ENCODE results near the gene CCDC28B.

Gene CCDC28B

DNA sequence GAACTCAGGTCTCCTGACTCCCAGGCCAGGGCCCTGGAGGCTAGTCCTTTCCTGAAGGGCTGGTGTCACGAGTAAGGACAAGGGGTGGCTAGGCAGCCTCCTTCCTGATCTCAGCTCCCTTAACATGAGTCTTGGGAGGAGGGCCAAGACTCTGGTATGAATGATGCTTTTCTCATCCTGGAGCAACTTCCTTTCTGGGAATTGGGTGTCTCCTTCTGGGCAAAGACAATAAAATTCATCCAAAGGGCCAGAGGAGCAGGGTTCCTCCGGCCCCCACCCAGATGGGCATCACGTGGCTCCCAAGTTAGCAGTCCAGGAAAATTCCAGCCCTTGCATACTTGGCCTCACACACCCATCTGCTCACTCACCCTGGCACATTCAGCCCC is 46.5 kb downstream of the CCDC28B start, which contains the start of gene FAM167B:
FAM167B (plus strand) TSS at position 335 of the 386 bp plus-strand sequence. CDS start 200 bp downstream, outside the sequence.
- no peak within 1 kb of the TSS for H3K4me3 ChIP-seq (ENCODE audit: low read length)
- TF ChIP-seq, protein P1, sequence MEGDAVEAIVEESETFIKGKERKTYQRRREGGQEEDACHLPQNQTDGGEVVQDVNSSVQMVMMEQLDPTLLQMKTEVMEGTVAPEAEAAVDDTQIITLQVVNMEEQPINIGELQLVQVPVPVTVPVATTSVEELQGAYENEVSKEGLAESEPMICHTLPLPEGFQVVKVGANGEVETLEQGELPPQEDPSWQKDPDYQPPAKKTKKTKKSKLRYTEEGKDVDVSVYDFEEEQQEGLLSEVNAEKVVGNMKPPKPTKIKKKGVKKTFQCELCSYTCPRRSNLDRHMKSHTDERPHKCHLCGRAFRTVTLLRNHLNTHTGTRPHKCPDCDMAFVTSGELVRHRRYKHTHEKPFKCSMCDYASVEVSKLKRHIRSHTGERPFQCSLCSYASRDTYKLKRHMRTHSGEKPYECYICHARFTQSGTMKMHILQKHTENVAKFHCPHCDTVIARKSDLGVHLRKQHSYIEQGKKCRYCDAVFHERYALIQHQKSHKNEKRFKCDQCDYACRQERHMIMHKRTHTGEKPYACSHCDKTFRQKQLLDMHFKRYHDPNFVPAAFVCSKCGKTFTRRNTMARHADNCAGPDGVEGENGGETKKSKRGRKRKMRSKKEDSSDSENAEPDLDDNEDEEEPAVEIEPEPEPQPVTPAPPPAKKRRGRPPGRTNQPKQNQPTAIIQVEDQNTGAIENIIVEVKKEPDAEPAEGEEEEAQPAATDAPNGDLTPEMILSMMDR (conservative IDR thresholded peaks at IDR 0.05; ENCODE audit: low read length), result peak; percentile 7; the same call in 1 of the 2 replicates
- peak; percentile 94 for DNase-seq (ENCODE audit: low read depth)

DNA sequence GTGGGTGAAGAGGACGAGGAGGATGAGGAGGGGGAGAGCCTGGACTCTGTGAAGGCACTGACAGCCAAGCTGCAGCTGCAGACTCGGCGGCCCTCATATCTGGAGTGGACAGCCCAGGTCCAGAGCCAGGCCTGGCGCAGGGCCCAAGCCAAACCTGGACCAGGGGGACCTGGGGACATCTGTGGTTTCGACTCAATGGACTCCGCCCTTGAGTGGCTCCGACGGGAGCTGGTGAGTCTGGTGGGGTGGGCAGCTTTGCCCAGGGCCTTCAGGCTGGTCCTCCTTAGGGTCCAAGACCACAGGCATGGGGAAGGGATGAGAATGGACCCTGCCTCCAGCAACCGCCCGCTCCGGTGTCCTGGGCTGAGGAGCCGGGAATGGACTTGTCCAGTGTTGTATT is 47.1 kb downstream of the CCDC28B start:
- DNase-seq (ENCODE audit: low read depth), result no peak
- no peak overlapping the region for H3K4me3 ChIP-seq (ENCODE audit: low read length)
- TF ChIP-seq, protein P1 (conservative IDR thresholded peaks at IDR 0.05; ENCODE audit: low read length), result no peak

DNA sequence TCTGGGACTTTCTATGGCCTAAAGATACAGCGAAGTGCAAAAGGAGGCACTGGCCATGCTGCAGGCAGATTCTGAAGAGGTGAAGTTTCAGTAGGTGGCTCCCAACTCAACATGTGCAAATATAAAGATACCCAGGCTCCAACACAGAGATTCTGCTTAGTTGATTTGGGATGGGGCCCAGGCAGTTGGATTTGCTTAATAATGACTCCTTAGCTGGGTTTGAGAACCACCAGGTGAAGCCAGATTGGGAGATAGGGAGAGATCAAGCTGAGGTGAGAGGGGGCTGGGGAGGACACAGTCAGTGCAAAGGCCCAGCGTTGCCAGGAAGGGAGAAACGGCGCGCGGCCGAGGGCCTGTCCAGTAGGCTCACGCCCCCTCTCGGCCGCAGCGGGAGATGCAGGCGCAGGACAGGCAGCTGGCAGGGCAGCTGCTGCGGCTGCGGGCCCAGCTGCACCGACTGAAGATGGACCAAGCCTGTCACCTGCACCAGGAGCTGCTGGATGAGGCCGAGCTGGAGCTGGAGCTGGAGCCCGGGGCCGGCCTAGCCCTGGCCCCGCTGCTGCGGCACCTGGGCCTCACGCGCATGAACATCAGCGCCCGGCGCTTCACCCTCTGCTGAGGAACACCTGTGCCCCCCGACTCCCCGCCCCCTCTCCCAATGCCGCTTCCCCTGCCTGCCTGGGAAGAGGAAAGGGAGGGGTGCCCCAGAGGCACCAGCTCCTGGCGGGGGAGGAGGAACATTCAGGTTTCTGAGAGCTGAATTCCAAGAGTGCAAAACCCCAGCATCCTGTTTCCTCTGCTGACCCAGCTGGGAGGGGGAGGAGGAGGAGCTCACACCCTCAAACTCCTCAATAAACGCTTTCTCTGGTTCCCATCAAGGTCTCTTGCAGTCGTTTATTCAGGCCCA is 47.8 kb downstream of the CCDC28B start:
- H3K4me3 ChIP-seq (ENCODE audit: low read length), result no peak overlapping the region
- TF ChIP-seq, protein P1 (conservative IDR thresholded peaks at IDR 0.05; ENCODE audit: low read length), result peak; percentile 65
- DNase-seq (ENCODE audit: low read depth), result peak; percentile 57

DNA sequence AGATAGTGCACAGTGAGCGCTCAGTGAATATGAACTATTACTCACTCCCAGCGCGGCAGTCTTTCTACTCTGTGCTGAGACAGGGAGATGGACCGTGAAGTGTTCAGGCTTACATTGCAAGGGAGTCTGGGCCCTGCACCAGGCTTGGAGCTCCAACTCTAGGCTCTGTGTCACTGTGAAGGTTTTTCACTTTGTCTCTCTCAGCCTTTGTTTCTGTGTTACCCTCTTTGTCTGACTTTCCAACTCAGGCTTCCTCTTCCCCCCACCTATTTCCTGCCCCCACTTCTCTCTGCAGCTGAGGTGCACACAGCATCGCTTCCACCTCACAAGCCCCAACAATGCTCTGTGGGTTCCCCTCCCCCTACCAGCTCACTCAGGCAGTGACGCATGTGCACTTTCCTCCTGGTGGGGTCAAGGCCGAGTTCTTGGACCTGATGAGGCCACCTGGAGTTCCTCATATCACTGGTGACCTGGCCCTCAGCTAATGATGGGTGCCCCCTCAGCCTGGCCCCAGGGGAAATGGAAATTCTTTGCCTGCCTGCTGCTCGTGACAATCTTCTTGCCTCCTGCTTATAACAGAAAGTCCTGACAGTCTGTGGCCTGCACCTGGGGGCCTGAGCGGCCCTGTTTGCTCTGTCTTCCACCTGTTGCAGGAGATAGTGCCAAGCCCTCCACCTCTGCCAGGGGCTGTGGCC is 49.6 kb downstream of the CCDC28B start:
- DNase-seq (ENCODE audit: low read depth), result no peak
- TF ChIP-seq, protein P1 (conservative IDR thresholded peaks at IDR 0.05; ENCODE audit: low read length), result no peak
- no peak overlapping the region for H3K4me3 ChIP-seq (ENCODE audit: low read length)

DNA sequence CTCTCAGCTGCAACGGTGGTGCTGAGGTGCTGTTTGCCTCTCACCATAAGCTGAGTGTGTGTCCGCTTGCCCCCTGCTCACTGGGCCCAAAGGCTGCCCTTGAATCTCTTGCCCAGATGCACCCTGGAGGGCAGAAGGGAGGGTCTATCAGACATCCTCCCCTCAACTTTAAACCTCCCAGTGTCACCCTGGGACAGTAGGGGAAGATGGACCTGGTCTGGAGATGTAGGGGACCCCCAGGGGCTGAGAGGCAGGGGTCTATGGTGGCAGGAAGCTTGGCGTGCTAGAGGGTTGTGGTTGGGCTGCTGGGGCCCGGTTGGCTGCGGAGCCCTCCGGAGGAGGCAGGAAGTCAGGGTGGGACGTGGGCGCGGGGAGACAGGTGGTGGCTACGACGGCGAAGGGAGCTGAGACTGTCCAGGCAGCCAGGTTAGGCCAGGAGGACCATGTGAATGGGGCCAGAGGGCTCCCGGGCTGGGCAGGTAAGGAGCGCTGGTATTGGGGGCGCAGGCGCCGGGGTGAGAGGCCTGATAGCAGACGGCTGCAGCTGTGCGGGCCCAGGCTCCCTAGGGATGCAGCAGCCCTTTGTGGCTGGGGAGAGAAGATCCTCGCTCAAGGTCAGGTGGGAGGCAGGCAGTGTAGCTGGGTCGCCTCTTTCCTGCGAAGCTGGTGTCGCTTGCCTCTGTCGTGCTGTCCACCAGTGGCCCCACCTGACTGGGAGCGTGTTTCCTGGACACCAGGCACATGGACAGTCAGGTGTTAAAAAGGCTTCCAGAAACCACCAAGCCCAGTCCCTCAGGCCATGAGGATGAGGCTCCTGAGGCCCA is 50.7 kb downstream of the CCDC28B start, which contains the start of gene LCK:
LCK (plus strand) TSS at position 373 of the 824 bp plus-strand sequence. CDS start 23,065 bp downstream, outside the sequence.
- DNase-seq (ENCODE audit: low read depth), result no peak
- no peak within 1 kb of the TSS for H3K4me3 ChIP-seq (ENCODE audit: low read length)
- TF ChIP-seq, protein P1 (conservative IDR thresholded peaks at IDR 0.05; ENCODE audit: low read length), result no peak

Measured in AG10803 (cell line).